HepG2 (cell line): ENCODE data around the gene MTHFSD. TPM values are rescaled to one million over a fixed set of nuclear protein-coding genes. Genes with fewer than 3 reads are reported as not detected.

ENCODE experiments used
- ATAC-seq: fragments of 200-7000 bp; cut with Tn5 transposase; 3 replicates; pipeline ENCODE4 v1.9.1; 2020; ENCODE audit warnings: mild to moderate bottlenecking, moderate library complexity
- BruUV-seq: library from RNA; stranded (reverse); fragments of 400-500 nt; replicated peaks from 2 replicates; lab custom pipeline; 2021; lab: Mats Ljungman, UMichigan
- CTCF ChIA-PET: fragments of 300-600 bp; formaldehyde crosslinking; extraction: SDS; loops from one replicate; lab custom pipeline; 2021; ENCODE audit warnings: low total read pairs, inconsistent platforms, low intra/inter-chr PET ratio; lab: Yijun Ruan, JAX
- POLR2A ChIA-PET: fragments of 350-600 bp; sonication (Branson Sonifier 250); formaldehyde crosslinking; loops from one replicate; lab custom pipeline; 2020; ENCODE audit warnings: antibody characterized with exemption, inconsistent platforms; lab: Yijun Ruan, JAX
- DNase-seq: peaks from one replicate; pipeline ENCODE4 v3.0.0-alpha.2; 2015; ENCODE audit warnings: low spot score
- FAIRE-seq: peaks from 3 replicates; lab custom pipeline; 2011; peaks lifted over from hg19 to GRCh38; lab: Jason Lieb, UNC
- H2AFZ ChIP-seq: one replicate; pipeline ENCODE4 v1.6.1; 2011; ENCODE audit warnings: low read length, inconsistent platforms
- H3K27ac ChIP-seq: fragments of 300-600 bp; 3 replicates; pipeline ENCODE4 v1.8.0; 2011; ENCODE audit warnings: mixed run types, mild to moderate bottlenecking, mixed read lengths, low read length, inconsistent platforms; ENCODE audit not compliant: insufficient read depth; ENCODE audit errors: extremely low read length
- H3K27me3 ChIP-seq, 2 experiments: fragments of 200-600 bp in 1 of 2; 2 replicates in 1 of 2; 3 replicates in 1 of 2; pipeline versions ENCODE4 v1.6.0 to v1.8.0; 2011; ENCODE audit warnings: low read length in 2 of 2, mild to moderate bottlenecking in 2 of 2, moderate library complexity in 2 of 2, inconsistent platforms in 1 of 2; ENCODE audit not compliant: insufficient read depth in 2 of 2, control insufficient read depth in 1 of 2
- H3K36me3 ChIP-seq, 2 experiments: fragments of 200-600 bp in 1 of 2; replicated peaks in 1 of 2; 2 replicates in 1 of 2; 3 replicates in 1 of 2; pipeline versions ENCODE4 v1.5.1 to v1.8.0; 2011; ENCODE audit warnings: low read length in 2 of 2, inconsistent platforms in 1 of 2; ENCODE audit not compliant: insufficient read depth in 2 of 2, control insufficient read depth in 1 of 2
- H3K4me1 ChIP-seq: 2 replicates; pipeline ENCODE4 v1.5.1; 2012; ENCODE audit warnings: low read length, inconsistent platforms; ENCODE audit not compliant: insufficient read depth
- H3K4me2 ChIP-seq: 2 replicates; pipeline ENCODE4 v1.6.0; 2011; ENCODE audit warnings: low read depth, low read length, inconsistent platforms
- H3K4me3 ChIP-seq, 3 experiments: fragments of 200-600 bp in 1 of 3; sonication (generic), shearing (Covaris generic) in 1 of 3; replicated peaks in 1 of 3; 2 replicates each; pipeline ENCODE4 v1.5.1; 2011 to 2016; ENCODE audit warnings: low read length in 3 of 3, inconsistent platforms in 2 of 3, low read depth in 2 of 3, mild to moderate bottlenecking in 2 of 3, control low read depth in 1 of 3, mixed read lengths in 1 of 3; ENCODE audit not compliant: insufficient read depth in 1 of 3
- H3K79me2 ChIP-seq: one replicate; pipeline ENCODE4 v1.6.1; 2011; ENCODE audit warnings: low read length, inconsistent platforms; ENCODE audit not compliant: insufficient read depth
- H3K9ac ChIP-seq: 2 replicates; pipeline ENCODE4 v1.6.0; 2011; ENCODE audit warnings: mild to moderate bottlenecking, low read depth, low read length, inconsistent platforms; ENCODE audit not compliant: insufficient read depth
- H3K9me3 ChIP-seq: 2 replicates; pipeline ENCODE4 v1.5.1; 2012; ENCODE audit warnings: mild to moderate bottlenecking, low read length
- H4K20me1 ChIP-seq: 2 replicates; pipeline ENCODE4 v1.6.0; 2011; ENCODE audit warnings: inconsistent platforms, mild to moderate bottlenecking, low read length, moderate library complexity; ENCODE audit not compliant: insufficient read depth
- JARID2 ChIP-seq: sonication (generic); formaldehyde crosslinking; IDR thresholded peaks from 2 replicates; pipeline ENCODE4 v1.8.1; 2023; ENCODE audit warnings: missing genetic modification reagents, inconsistent platforms; ENCODE audit not compliant: insufficient replicate concordance
- KAT8 ChIP-seq: IDR thresholded peaks from 2 replicates; pipeline ENCODE4 v1.6.1; 2016; ENCODE audit warnings: missing genetic modification reagents, missing compliant biosample characterization
- KMT2A ChIP-seq: sonication (generic); formaldehyde crosslinking; IDR thresholded peaks from 2 replicates; pipeline ENCODE4 v1.4.0; 2020; ENCODE audit warnings: missing genetic modification reagents
- SOX13 ChIP-seq, 3 experiments: fragments of 450-650 bp in 1 of 3; sonication (generic) in 1 of 3; formaldehyde crosslinking in 1 of 3; IDR thresholded peaks in 2 of 3; conservative IDR thresholded peaks in 1 of 3; 2 replicates each; pipeline versions ENCODE4 v1.5.0 to v1.6.1; 2016 to 2020; ENCODE audit warnings: antibody characterized with exemption in 1 of 3, mild to moderate bottlenecking in 1 of 3, missing compliant biosample characterization in 1 of 3, missing genetic modification reagents in 1 of 3, moderate library complexity in 1 of 3
- SSRP1 ChIP-seq: IDR thresholded peaks from 2 replicates; pipeline ENCODE4 v1.6.1; 2016; ENCODE audit warnings: control low read depth
- ZBTB21 ChIP-seq: sonication (generic); formaldehyde crosslinking; IDR thresholded peaks from 2 replicates; pipeline ENCODE4 v1.4.0; 2020; ENCODE audit warnings: missing genetic modification reagents
- ZNF530 ChIP-seq: sonication (generic); formaldehyde crosslinking; IDR thresholded peaks from 2 replicates; pipeline ENCODE4 v1.5.0; 2020; ENCODE audit warnings: low read depth, mild to moderate bottlenecking, missing genetic modification reagents
- ZNF777 ChIP-seq: sonication (generic); formaldehyde crosslinking; IDR thresholded peaks from 2 replicates; pipeline ENCODE4 v1.4.0; 2020; ENCODE audit warnings: missing genetic modification reagents
- WGBS: methylation state at CpG from one replicate; pipeline ENCODE4 v1.1.6; 2017; ENCODE audit warnings: low lambda C conversion rate; 5-methylcytosine and 5-hydroxymethylcytosine counted together
- in situ Hi-C: cut with HindIII; loops from 2 replicates; pipeline ENCODE4 v1.10.0; 2017; ENCODE audit warnings: low pct_unique_long_range_greater_than_20kb; ENCODE audit not compliant: extremely low pct_ligation_motif_present
- intact Hi-C: fragments of 100-400 bp; cut with micrococcal nuclease; formaldehyde crosslinking; loops from one replicate; pipeline ENCODE4 v1.10.0; 2022; ENCODE audit not compliant: unreplicated experiment
- polyA plus RNA-seq, 8 experiments: library from polyadenylated mRNA; depleted of rRNA in 3 of 8; stranded (reverse) in 7 of 8; unstranded in 1 of 8; fragments of >200 nt; fragmentation: Illumina TruSeq in 4 of 8; extraction: Trizol in 4 of 8; gene quantifications; 2 replicates each; pipeline versions ENCODE4 v1.2.1 to v1.2.3, GENCODE V29; 2011 to 2016; ENCODE audit warnings: low read depth in 4 of 8, missing spikeins in 1 of 8, mixed read lengths in 1 of 8; ENCODE audit not compliant: insufficient read depth in 1 of 8
- total RNA-seq, 5 experiments: library from RNA; depleted of rRNA; stranded (reverse); fragments of >200 nt; fragmentation: Illumina TruSeq; extraction: Trizol; gene quantifications; 2 replicates each; pipeline ENCODE4 v1.2.3, GENCODE V29; 2016; ENCODE audit warnings: low read depth in 1 of 5
- TF ChIP-seq, protein P1 (sequence below): sonication (generic); formaldehyde crosslinking; IDR thresholded peaks from 2 replicates; pipeline ENCODE4 v1.8.1; 2023; ENCODE audit warnings: mild to moderate bottlenecking, moderate library complexity, missing genetic modification reagents
- TF ChIP-seq, protein P2 (sequence below): sonication (generic); formaldehyde crosslinking; IDR thresholded peaks from 2 replicates; pipeline ENCODE4; 2020; ENCODE audit warnings: missing genetic modification reagents, mild to moderate bottlenecking, borderline replicate concordance
- TF ChIP-seq, protein P3 (sequence below): sonication (generic); formaldehyde crosslinking; IDR thresholded peaks from 2 replicates; pipeline ENCODE4 v1.5.1; 2020; ENCODE audit warnings: mild to moderate bottlenecking, missing genetic modification reagents, borderline replicate concordance
- TF ChIP-seq, protein P4 (sequence below): sonication (generic); formaldehyde crosslinking; IDR thresholded peaks from 2 replicates; pipeline ENCODE4 v1.4.0; 2020; ENCODE audit warnings: missing genetic modification reagents, mild to moderate bottlenecking, borderline replicate concordance

The MTHFSD gene
- total and polyA plus RNA-seq, 2 of the 13 experiments (the other 11 are each of a cell fraction or from before 2014, with no cell fraction given): 14.2 to 16.3 TPM

DNA sequence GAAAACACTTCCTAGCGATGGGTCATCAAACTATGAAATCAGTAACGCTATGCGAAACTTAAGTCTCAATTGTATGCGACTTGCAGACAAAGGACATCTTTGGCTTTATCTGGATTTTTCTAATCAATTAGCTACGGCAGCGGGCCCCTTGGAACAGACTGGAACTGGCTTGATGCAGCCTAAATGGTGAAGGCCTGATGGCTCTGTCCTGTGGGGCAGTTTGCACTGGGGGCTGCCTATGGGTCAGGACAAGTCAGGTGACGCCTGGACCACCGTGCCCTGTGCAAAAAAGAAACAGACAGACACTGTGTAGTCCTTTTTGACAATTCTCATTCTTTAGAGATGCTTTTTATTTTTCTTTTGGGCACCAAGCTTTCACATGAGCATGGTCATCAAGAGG lies 22.0 kb downstream of the MTHFSD start (continued):
- TF ChIP-seq, protein P1, sequence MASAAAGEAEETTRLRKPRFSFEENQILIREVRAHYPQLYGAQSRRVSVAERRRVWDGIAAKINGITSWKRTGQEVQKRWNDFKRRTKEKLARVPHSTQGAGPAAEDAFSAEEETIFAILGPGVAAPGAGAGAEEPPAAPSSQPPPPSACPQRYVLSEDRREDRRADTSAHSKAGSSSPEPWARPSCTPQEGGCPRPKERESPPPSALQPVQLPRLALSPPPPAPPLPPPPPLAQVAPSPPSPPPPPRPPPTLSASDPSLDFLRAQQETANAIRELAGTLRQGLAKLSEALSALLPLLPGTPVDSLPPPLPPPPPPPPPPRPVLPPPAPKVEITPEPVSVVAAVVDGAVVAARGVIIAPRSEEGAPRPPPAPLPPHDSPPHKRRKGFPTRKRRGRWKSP (CRISPR knock-in tag): no peak

DNA sequence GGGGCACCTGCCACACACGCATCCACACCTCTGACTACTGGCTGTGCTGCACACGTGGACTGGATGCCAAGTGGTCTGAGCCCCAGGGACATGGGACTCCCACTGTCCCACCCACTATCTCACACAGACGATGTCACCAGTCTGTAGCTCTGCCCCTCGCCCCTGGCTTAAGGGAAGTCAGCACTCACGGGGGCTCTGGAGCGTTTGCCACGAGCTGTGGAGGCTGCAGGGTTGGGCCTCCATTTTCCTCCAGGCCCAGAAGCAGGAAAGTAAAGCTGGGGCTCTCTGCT lies 22.6 kb downstream of the MTHFSD start:
- Histone ChIP-seq H4K20me1 (no peaks in the 10 kb centered on the region), H3K4me1 (no peaks in the 10 kb centered on the region), H3K36me3 (peaks cover 0 to 8% of the 10 kb centered on the region in 2 experiments; a peak in 3 of 5 replicates), H3K4me2 (no peak overlapping the region), H3K27ac (no peak overlapping the region), H2AFZ (no peak overlapping the region), H3K4me3 (no peak overlapping the region), H3K27me3 (no peaks in the 10 kb centered on the region), H3K79me2 (no peaks in the 10 kb centered on the region), H3K9me3 (no peaks in the 10 kb centered on the region), H3K9ac (no peak overlapping the region)
- intact Hi-C loops (no loop called here), in situ Hi-C loops (no loop called here)
- 91% methylated on average over 5 of the region's 7 CpGs for WGBS
- BruUV-seq: no TSS peak
- DNase-seq (no peak), ATAC-seq (no peak), FAIRE-seq (no peak)
- POLR2A ChIA-PET: no interaction called here
- CTCF ChIA-PET: no interaction called here
- TF ChIP-seq, protein P2, sequence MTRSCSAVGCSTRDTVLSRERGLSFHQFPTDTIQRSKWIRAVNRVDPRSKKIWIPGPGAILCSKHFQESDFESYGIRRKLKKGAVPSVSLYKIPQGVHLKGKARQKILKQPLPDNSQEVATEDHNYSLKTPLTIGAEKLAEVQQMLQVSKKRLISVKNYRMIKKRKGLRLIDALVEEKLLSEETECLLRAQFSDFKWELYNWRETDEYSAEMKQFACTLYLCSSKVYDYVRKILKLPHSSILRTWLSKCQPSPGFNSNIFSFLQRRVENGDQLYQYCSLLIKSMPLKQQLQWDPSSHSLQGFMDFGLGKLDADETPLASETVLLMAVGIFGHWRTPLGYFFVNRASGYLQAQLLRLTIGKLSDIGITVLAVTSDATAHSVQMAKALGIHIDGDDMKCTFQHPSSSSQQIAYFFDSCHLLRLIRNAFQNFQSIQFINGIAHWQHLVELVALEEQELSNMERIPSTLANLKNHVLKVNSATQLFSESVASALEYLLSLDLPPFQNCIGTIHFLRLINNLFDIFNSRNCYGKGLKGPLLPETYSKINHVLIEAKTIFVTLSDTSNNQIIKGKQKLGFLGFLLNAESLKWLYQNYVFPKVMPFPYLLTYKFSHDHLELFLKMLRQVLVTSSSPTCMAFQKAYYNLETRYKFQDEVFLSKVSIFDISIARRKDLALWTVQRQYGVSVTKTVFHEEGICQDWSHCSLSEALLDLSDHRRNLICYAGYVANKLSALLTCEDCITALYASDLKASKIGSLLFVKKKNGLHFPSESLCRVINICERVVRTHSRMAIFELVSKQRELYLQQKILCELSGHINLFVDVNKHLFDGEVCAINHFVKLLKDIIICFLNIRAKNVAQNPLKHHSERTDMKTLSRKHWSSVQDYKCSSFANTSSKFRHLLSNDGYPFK: no peak
- TF ChIP-seq ZBTB21 (CRISPR knock-in tag) (no peak), JARID2 (no peak), KMT2A (CRISPR knock-in tag) (no peak), ZNF530 (CRISPR knock-in tag) (no peak), KAT8 (no peak), SOX13 (IDR thresholded peaks at IDR 0.05) (no peak), SOX13 (CRISPR knock-in tag; conservative IDR thresholded peaks at IDR 0.05 in 1 of 2, IDR thresholded peaks at IDR 0.05 in 1 of 2) (no peak), ZNF777 (CRISPR knock-in tag) (no peak), SSRP1 (no peak)
- TF ChIP-seq, protein P3, sequence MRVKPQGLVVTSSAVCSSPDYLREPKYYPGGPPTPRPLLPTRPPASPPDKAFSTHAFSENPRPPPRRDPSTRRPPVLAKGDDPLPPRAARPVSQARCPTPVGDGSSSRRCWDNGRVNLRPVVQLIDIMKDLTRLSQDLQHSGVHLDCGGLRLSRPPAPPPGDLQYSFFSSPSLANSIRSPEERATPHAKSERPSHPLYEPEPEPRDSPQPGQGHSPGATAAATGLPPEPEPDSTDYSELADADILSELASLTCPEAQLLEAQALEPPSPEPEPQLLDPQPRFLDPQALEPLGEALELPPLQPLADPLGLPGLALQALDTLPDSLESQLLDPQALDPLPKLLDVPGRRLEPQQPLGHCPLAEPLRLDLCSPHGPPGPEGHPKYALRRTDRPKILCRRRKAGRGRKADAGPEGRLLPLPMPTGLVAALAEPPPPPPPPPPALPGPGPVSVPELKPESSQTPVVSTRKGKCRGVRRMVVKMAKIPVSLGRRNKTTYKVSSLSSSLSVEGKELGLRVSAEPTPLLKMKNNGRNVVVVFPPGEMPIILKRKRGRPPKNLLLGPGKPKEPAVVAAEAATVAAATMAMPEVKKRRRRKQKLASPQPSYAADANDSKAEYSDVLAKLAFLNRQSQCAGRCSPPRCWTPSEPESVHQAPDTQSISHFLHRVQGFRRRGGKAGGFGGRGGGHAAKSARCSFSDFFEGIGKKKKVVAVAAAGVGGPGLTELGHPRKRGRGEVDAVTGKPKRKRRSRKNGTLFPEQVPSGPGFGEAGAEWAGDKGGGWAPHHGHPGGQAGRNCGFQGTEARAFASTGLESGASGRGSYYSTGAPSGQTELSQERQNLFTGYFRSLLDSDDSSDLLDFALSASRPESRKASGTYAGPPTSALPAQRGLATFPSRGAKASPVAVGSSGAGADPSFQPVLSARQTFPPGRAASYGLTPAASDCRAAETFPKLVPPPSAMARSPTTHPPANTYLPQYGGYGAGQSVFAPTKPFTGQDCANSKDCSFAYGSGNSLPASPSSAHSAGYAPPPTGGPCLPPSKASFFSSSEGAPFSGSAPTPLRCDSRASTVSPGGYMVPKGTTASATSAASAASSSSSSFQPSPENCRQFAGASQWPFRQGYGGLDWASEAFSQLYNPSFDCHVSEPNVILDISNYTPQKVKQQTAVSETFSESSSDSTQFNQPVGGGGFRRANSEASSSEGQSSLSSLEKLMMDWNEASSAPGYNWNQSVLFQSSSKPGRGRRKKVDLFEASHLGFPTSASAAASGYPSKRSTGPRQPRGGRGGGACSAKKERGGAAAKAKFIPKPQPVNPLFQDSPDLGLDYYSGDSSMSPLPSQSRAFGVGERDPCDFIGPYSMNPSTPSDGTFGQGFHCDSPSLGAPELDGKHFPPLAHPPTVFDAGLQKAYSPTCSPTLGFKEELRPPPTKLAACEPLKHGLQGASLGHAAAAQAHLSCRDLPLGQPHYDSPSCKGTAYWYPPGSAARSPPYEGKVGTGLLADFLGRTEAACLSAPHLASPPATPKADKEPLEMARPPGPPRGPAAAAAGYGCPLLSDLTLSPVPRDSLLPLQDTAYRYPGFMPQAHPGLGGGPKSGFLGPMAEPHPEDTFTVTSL (CRISPR knock-in tag): no peak
- TF ChIP-seq, protein P4, sequence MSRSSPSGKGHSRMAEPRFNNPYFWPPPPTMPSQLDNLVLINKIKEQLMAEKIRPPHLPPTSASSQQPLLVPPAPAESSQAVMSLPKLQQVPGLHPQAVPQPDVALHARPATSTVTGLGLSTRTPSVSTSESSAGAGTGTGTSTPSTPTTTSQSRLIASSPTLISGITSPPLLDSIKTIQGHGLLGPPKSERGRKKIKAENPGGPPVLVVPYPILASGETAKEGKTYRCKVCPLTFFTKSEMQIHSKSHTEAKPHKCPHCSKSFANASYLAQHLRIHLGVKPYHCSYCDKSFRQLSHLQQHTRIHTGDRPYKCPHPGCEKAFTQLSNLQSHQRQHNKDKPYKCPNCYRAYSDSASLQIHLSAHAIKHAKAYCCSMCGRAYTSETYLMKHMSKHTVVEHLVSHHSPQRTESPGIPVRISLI (CRISPR knock-in tag): no peak
